Neural cell (in vitro differentiated cells): ENCODE data around the gene PDE6A. TPM values are rescaled to one million over a fixed set of nuclear protein-coding genes. Genes with fewer than 3 reads are reported as not detected.
"Not testable (repeated sequence)": the region's sequence is repeated elsewhere in the genome, so short reads cannot be mapped to it uniquely, and the experiment has no call there.

Experiments used
- H2AFZ ChIP-seq: fragments of 200-600, 300-800 bp; sonication (generic), shearing (Covaris generic); 2 replicates; pipeline ENCODE4 v1.6.0; 2014; ENCODE audit warnings: low read depth, mild to moderate bottlenecking, antibody characterized with exemption, low read length, moderate library complexity
- H3F3A ChIP-seq: fragments of 200-600 bp; shearing (Covaris generic); 2 replicates; pipeline ENCODE4 v1.6.1; 2016; ENCODE audit warnings: mild to moderate bottlenecking, moderate library complexity, mixed read lengths, antibody characterized with exemption, low read length; ENCODE audit not compliant: insufficient read depth, poor library complexity, severe bottlenecking
- H3K27ac ChIP-seq: fragments of 200-600, 300-800 bp; sonication (generic), shearing (Covaris generic); 2 replicates; pipeline ENCODE4 v1.5.1; 2014; ENCODE audit warnings: mild to moderate bottlenecking, low read length, moderate library complexity
- H3K27me3 ChIP-seq: fragments of 300-800, 200-600 bp; sonication (generic), shearing (Covaris generic); 2 replicates; pipeline ENCODE4 v1.6.0; 2014; ENCODE audit warnings: mild to moderate bottlenecking, low read depth, low read length, moderate library complexity; ENCODE audit not compliant: insufficient read depth
- H3K36me3 ChIP-seq: fragments of 300-800, 200-600 bp; sonication (generic), shearing (Covaris generic); 2 replicates; pipeline ENCODE4 v1.5.1; 2014; ENCODE audit warnings: mild to moderate bottlenecking, antibody characterized with exemption, low read length, moderate library complexity; ENCODE audit not compliant: insufficient read depth
- H3K4me2 ChIP-seq: fragments of 300-800, 200-600 bp; sonication (generic), shearing (Covaris generic); 2 replicates; pipeline ENCODE4 v1.6.0; 2014; ENCODE audit warnings: mild to moderate bottlenecking, low read length
- H3K4me3 ChIP-seq: fragments of 300-800, 200-600 bp; sonication (generic), shearing (Covaris generic); 2 replicates; pipeline ENCODE4 v1.5.1; 2014; ENCODE audit warnings: mild to moderate bottlenecking, low read length, moderate library complexity
- H3K79me2 ChIP-seq: fragments of 200-600 bp; shearing (Covaris generic); replicated peaks from 2 replicates; pipeline ENCODE4 v1.6.0; 2014; ENCODE audit warnings: mild to moderate bottlenecking, low read length, moderate library complexity; ENCODE audit not compliant: insufficient read depth
- H3K9ac ChIP-seq: fragments of 300-800, 200-600 bp; sonication (generic), shearing (Covaris generic); 2 replicates; pipeline ENCODE4 v1.6.1; 2016; ENCODE audit warnings: mild to moderate bottlenecking, low read length, mixed read lengths
- H3K9me2 ChIP-seq: fragments of 200-600 bp; shearing (Covaris generic); 2 replicates; pipeline ENCODE4 v1.6.1; 2016; ENCODE audit warnings: mild to moderate bottlenecking, low read length, mixed read lengths; ENCODE audit not compliant: insufficient read depth
- H3K9me3 ChIP-seq: fragments of 200-600, 300-800 bp; sonication (generic), shearing (Covaris generic); 2 replicates; pipeline ENCODE4 v1.6.1; 2016; ENCODE audit warnings: mild to moderate bottlenecking, mixed run types, low read length, moderate library complexity, mixed read lengths
- H4K20me1 ChIP-seq: fragments of 200-600 bp; shearing (Covaris generic); 2 replicates; pipeline ENCODE4 v1.6.1; 2016; ENCODE audit warnings: mild to moderate bottlenecking, mixed run types; ENCODE audit not compliant: insufficient read depth
- CTCF ChIP-seq: fragments of 450-650 bp; IDR thresholded peaks from 2 replicates; pipeline ENCODE4 v1.5.1; 2014; ENCODE audit warnings: antibody characterized with exemption, mild to moderate bottlenecking, moderate library complexity; ENCODE audit not compliant: poor library complexity, severe bottlenecking
- EP300 ChIP-seq: fragments of 450-650 bp; conservative IDR thresholded peaks from 2 replicates; pipeline ENCODE4 v1.6.1; 2014; ENCODE audit warnings: antibody characterized with exemption, mild to moderate bottlenecking, moderate library complexity; ENCODE audit not compliant: poor library complexity, severe bottlenecking
- EZH2 ChIP-seq: fragments of 200-600, 300-800 bp; shearing (Covaris generic), sonication (generic); IDR thresholded peaks from 2 replicates; pipeline ENCODE4 v1.6.1; 2014; ENCODE audit warnings: antibody characterized with exemption, low read length, borderline replicate concordance, mild to moderate bottlenecking; ENCODE audit not compliant: insufficient read depth, poor library complexity, severe bottlenecking
- MXI1 ChIP-seq: fragments of 450-650 bp; conservative IDR thresholded peaks from 2 replicates; pipeline ENCODE4 v1.6.1; 2014; ENCODE audit warnings: antibody characterized with exemption, mild to moderate bottlenecking; ENCODE audit not compliant: poor library complexity, severe bottlenecking
- POLR2AphosphoS5 ChIP-seq: IDR thresholded peaks from 2 replicates; pipeline ENCODE4 v1.6.1; 2012
- RAD21 ChIP-seq: fragments of 450-650 bp; conservative IDR thresholded peaks from 2 replicates; pipeline ENCODE4 v1.6.1; 2014; ENCODE audit warnings: antibody characterized with exemption, mild to moderate bottlenecking, moderate library complexity
- REST ChIP-seq: IDR thresholded peaks from 2 replicates; pipeline ENCODE4 v1.6.1; 2012; ENCODE audit warnings: borderline replicate concordance
- SMC3 ChIP-seq: fragments of 450-650 bp; conservative IDR thresholded peaks from 2 replicates; pipeline ENCODE4 v1.6.1; 2014; ENCODE audit warnings: antibody characterized with exemption, mild to moderate bottlenecking, moderate library complexity; ENCODE audit not compliant: poor library complexity
- TAF1 ChIP-seq: IDR thresholded peaks from 2 replicates; pipeline ENCODE4 v1.6.1; 2012; ENCODE audit warnings: low read depth
- polyA plus RNA-seq: library from polyadenylated mRNA; depleted of rRNA; stranded (reverse); fragments of >200 nt; gene quantifications from 2 replicates; pipeline ENCODE4 v1.2.3, GENCODE V29; 2014

The PDE6A gene
- polyA plus RNA-seq, 1 donor from 2014 or later, result not detected

GRCh38 chr5:149948993-149949392 lies 4.4 kb upstream of the PDE6A start:
- Histone ChIP-seq H3K27ac (no peak overlapping the region), H3K9me2 (no peaks in the 10 kb centered on the region), H3K79me2 (no peaks in the 10 kb centered on the region), H3K9me3 (no peaks in the 10 kb centered on the region), H3K4me3 (no peak overlapping the region), H3F3A (no peaks in the 10 kb centered on the region), H4K20me1 (no peaks in the 10 kb centered on the region), H3K9ac (no peak overlapping the region), H3K36me3 (no peaks in the 10 kb centered on the region), H3K4me2 (no peak overlapping the region), H3K27me3 (no peaks in the 10 kb centered on the region), H2AFZ (no peak overlapping the region)
- TF ChIP-seq TAF1 (no peak), EZH2 (no peak), MXI1 (no peak), RAD21 (no peak), SMC3 (no peak), EP300 (no peak), REST (no peak), CTCF (no peak), POLR2AphosphoS5 (no peak)

GRCh38 chr5:149946118-149946517 lies 1.5 kb upstream of the PDE6A start:
- H3K9ac ChIP-seq, result no peak overlapping the region
- H4K20me1 ChIP-seq, result no peaks in the 10 kb centered on the region
- no peak for TF ChIP-seq EP300
- TF ChIP-seq MXI1, result no peak
- no peak for TF ChIP-seq RAD21
- TF ChIP-seq POLR2AphosphoS5, result no peak
- TF ChIP-seq CTCF, result no peak
- no peak for TF ChIP-seq REST
- no peak for TF ChIP-seq SMC3
- TF ChIP-seq TAF1, result no peak
- TF ChIP-seq EZH2, result no peak
- H3K9me3 ChIP-seq, result no peaks in the 10 kb centered on the region
- H3K36me3 ChIP-seq, result no peaks in the 10 kb centered on the region
- no peak overlapping the region for H2AFZ ChIP-seq
- no peaks in the 10 kb centered on the region for H3F3A ChIP-seq
- H3K4me3 ChIP-seq, result no peak overlapping the region
- no peaks in the 10 kb centered on the region for H3K27me3 ChIP-seq
- no peaks in the 10 kb centered on the region for H3K79me2 ChIP-seq
- no peak overlapping the region for H3K27ac ChIP-seq
- H3K4me2 ChIP-seq, result no peak overlapping the region
- H3K9me2 ChIP-seq, result no peaks in the 10 kb centered on the region

- H3K27me3 ChIP-seq, H3K27ac ChIP-seq, H3K9me3 ChIP-seq, H3F3A ChIP-seq, H4K20me1 ChIP-seq, H3K4me2 ChIP-seq, H3K9me2 ChIP-seq, H3K79me2 ChIP-seq, H3K4me3 ChIP-seq, H3K9ac ChIP-seq, H2AFZ ChIP-seq, H3K36me3 ChIP-seq: not testable (repeated sequence)
These were observed 1.2 kb downstream of the PDE6A start for GRCh38 chr5:149943177-149943949.
